NCI-H2196 (cell line): ENCODE data around the gene GPN3.
A peak's percentile ranks its signal among the peaks of the same experiment; 100 is the strongest.
"Not testable (repeated sequence)": the region's sequence is repeated elsewhere in the genome, so short reads cannot be mapped to it uniquely, and the experiment has no call there.

ENCODE experiments used
- DNase-seq: peaks from one replicate; lab custom pipeline; 2025; ENCODE audit not compliant: unreplicated experiment; lab: John Stamatoyannopoulos, UW

The GPN3 gene

GRCh38 chr12:110449799-110450497 lies 18.1 kb downstream of the GPN3 start, which contains the start of gene ARPC3:
Gene ARPC3, minus strand, starts transcription at chr12:110450337. Its CDS starts 77 bp downstream, at chr12:110450260.
- DNase-seq: peak; percentile 95

GRCh38 chr12:110444455-110444854 lies 23.6 kb downstream of the GPN3 start:
- no peak for DNase-seq

GRCh38 chr12:110436231-110436630 lies 31.8 kb downstream of the GPN3 start:
- DNase-seq: no peak

GRCh38 chr12:110431957-110432587 lies 36.0 kb downstream of the GPN3 start:
- no peak for DNase-seq

- not testable (repeated sequence) for DNase-seq
These were observed 38.4 kb downstream of the GPN3 start for GRCh38 chr12:110429676-110430075.

- no peak for DNase-seq
These were observed 41.7 kb downstream of the GPN3 start for GRCh38 chr12:110426406-110426805.

- no peak for DNase-seq
These were observed 43.8 kb downstream of the GPN3 start for GRCh38 chr12:110424237-110424636.

- DNase-seq: no peak
These were observed 46.4 kb downstream of the GPN3 start for GRCh38 chr12:110421701-110422100.

GRCh38 chr12:110421159-110421661 lies 46.8 kb downstream of the GPN3 start:
- DNase-seq: no peak

- DNase-seq: not testable (repeated sequence)
These were observed 47.4 kb downstream of the GPN3 start for GRCh38 chr12:110420644-110421043.

- DNase-seq: not testable (repeated sequence)
These were observed 50.9 kb downstream of the GPN3 start for GRCh38 chr12:110417113-110417512.

- DNase-seq: not testable (repeated sequence)
These were observed 58.0 kb downstream of the GPN3 start for GRCh38 chr12:110410086-110410485.

- not testable (repeated sequence) for DNase-seq
These were observed 62.9 kb downstream of the GPN3 start for GRCh38 chr12:110405126-110405662.

- DNase-seq: peak; percentile 83
These were observed 63.9 kb downstream of the GPN3 start for GRCh38 chr12:110403976-110404682.

GRCh38 chr12:110403146-110403975 lies 64.7 kb downstream of the GPN3 start, which contains the start of gene ANAPC7:
Gene ANAPC7, minus strand, starts transcription at chr12:110403708. Its CDS starts 81 bp downstream, at chr12:110403627.
- peak; percentile 89 for DNase-seq
